Nephron (organoid): ENCODE results near the gene LPCAT4.
A peak's percentile ranks its signal among the peaks of the same experiment; 100 is the strongest.

ENCODE experiments used
- H3K27ac Mint-ChIP-seq, 3 experiments: 2 replicates each; pipeline ENCODE4 v1.8.0; 2020; ENCODE audit warnings: mixed read lengths in 3 of 3, mild to moderate bottlenecking in 2 of 3, moderate library complexity in 1 of 3
- H3K27me3 Mint-ChIP-seq: 2 replicates; pipeline ENCODE4 v1.8.0; 2021; ENCODE audit warnings: low read depth, mild to moderate bottlenecking, moderate library complexity, mixed read lengths
- H3K36me3 Mint-ChIP-seq: 2 replicates; pipeline ENCODE4 v1.8.0; 2020; ENCODE audit warnings: low read depth, mixed read lengths
- H3K4me1 Mint-ChIP-seq: 2 replicates; pipeline ENCODE4 v1.8.0; 2020; ENCODE audit warnings: mixed read lengths
- H3K4me3 Mint-ChIP-seq, 3 experiments: 2 replicates each; pipeline ENCODE4 v1.8.0; 2020; ENCODE audit warnings: mild to moderate bottlenecking in 3 of 3, mixed read lengths in 3 of 3, moderate library complexity in 2 of 3
- H3K9me3 Mint-ChIP-seq: 2 replicates; pipeline ENCODE4 v1.8.0; 2020; ENCODE audit warnings: mixed read lengths
- TF ChIP-seq, protein P1 (sequence below), 3 experiments: fragments of 200-600 bp; sonication (generic); IDR thresholded peaks; one replicate each; pipeline ENCODE4 v1.5.0; 2021; ENCODE audit warnings: antibody characterized with exemption in 3 of 3; ENCODE audit not compliant: unreplicated experiment in 3 of 3

LPCAT4 gene

DNA sequence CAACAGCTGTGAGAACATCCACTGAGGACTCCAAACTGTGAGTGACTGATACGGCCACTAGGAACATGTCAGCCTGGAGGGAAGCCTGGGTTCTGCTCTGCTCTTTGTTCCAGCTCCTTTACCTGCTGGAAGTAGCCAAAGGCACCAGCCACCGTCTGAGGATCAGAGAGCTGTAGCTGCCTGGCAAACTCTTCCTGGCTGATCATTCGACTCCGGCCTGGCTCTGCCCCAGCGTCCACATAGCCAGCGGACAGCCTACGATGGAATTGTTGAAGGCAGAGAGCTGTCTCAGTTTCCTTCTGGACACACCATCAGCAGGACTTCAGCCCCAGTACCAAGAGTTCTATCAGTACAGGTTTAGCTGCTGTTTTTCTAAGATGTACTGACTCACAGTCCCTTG, 5.7 kb downstream of the LPCAT4 start:
- peaks cover 47% of the 10 kb centered on the region for H3K36me3 Mint-ChIP-seq
- no peak overlapping the region for H3K4me3 Mint-ChIP-seq
- TF ChIP-seq, protein P1, sequence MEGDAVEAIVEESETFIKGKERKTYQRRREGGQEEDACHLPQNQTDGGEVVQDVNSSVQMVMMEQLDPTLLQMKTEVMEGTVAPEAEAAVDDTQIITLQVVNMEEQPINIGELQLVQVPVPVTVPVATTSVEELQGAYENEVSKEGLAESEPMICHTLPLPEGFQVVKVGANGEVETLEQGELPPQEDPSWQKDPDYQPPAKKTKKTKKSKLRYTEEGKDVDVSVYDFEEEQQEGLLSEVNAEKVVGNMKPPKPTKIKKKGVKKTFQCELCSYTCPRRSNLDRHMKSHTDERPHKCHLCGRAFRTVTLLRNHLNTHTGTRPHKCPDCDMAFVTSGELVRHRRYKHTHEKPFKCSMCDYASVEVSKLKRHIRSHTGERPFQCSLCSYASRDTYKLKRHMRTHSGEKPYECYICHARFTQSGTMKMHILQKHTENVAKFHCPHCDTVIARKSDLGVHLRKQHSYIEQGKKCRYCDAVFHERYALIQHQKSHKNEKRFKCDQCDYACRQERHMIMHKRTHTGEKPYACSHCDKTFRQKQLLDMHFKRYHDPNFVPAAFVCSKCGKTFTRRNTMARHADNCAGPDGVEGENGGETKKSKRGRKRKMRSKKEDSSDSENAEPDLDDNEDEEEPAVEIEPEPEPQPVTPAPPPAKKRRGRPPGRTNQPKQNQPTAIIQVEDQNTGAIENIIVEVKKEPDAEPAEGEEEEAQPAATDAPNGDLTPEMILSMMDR (IDR thresholded peaks at IDR 0.05; ENCODE audit: unreplicated experiment in 3 of 3): no peak
- H3K4me1 Mint-ChIP-seq: peaks cover 9% of the 10 kb centered on the region
- H3K27ac Mint-ChIP-seq: no peak overlapping the region
- no peaks in the 10 kb centered on the region for H3K9me3 Mint-ChIP-seq
- no peaks in the 10 kb centered on the region for H3K27me3 Mint-ChIP-seq

DNA sequence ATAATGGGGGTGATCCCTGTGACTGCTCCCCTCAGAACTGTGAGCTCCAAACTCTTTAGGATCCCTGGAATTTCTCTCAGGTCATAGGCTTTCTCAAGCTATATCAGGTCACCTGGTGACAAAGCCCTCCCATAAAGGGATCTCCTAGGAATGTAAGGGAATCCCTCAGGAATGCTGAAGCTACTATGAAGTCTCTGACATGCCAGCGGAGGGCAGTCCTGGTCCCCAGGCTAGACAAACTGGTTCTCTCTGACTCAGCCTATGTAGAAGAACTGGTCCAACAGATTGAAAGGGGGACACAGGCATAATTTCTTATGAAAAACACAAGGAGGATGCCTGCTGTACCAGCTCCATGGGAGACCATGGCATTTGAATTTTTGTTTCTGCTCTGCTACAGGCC, 6.7 kb downstream of the LPCAT4 start:
- TF ChIP-seq, protein P1 (IDR thresholded peaks at IDR 0.05; ENCODE audit: unreplicated experiment in 3 of 3): no peak
- H3K27ac Mint-ChIP-seq: no peak overlapping the region
- H3K4me1 Mint-ChIP-seq: peaks cover under 1% of the 10 kb centered on the region
- H3K27me3 Mint-ChIP-seq: no peaks in the 10 kb centered on the region
- no peaks in the 10 kb centered on the region for H3K9me3 Mint-ChIP-seq
- H3K4me3 Mint-ChIP-seq: no peak overlapping the region
- peaks cover 51% of the 10 kb centered on the region for H3K36me3 Mint-ChIP-seq

DNA sequence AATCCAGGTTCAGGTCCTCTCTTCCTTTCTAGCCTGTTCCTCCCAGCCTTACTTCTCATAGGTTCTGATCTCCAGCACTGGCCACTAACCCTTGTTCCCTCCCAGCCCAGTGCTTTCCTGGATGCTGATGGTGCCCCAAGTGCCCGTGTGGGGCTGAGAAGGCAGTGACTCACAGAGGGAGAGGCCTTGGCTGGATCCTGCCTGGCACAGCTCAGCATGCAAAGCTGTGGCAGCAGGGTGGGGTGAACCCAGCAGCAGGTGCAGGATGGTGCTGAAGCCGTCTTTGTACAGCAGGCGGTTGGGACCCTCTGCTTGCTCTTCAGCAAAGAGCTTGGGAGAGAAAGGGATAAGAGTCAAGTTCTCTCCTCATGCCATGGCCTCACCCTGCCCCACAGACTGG, 7.6 kb downstream of the LPCAT4 start:
- Mint-ChIP-seq H3K4me1 (no peaks in the 10 kb centered on the region), H3K4me3 (no peak overlapping the region), H3K27ac (no peak overlapping the region), H3K36me3 (peaks cover 56% of the 10 kb centered on the region), H3K27me3 (no peaks in the 10 kb centered on the region), H3K9me3 (no peaks in the 10 kb centered on the region)
- TF ChIP-seq, protein P1 (IDR thresholded peaks at IDR 0.05; ENCODE audit: unreplicated experiment in 3 of 3): no peak

DNA sequence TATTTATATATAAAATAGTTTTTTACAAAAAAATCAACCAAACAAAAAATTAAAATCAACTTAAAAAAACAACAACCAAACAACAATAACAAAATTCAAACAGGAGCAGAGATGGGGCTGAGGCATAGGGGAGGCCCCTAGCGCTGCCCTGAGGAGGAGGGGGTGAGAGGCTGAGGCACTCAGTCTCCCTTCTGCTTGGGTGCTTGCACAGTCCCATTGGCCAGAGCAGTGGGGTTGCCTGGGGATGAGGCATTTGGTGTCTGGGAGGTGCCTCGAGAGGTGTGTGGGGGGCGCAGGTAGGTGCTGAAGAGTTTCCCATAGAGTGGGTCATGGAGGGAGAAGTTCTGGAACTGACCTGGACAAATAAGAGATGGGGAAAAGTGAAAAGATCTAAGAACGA, 8.0 kb downstream of the LPCAT4 start:
- Mint-ChIP-seq H3K36me3 (peaks cover 56% of the 10 kb centered on the region), H3K4me3 (no peak overlapping the region), H3K27me3 (no peaks in the 10 kb centered on the region), H3K9me3 (no peaks in the 10 kb centered on the region), H3K27ac (no peak overlapping the region), H3K4me1 (no peaks in the 10 kb centered on the region)
- TF ChIP-seq, protein P1 (IDR thresholded peaks at IDR 0.05; ENCODE audit: unreplicated experiment in 3 of 3): no peak

DNA sequence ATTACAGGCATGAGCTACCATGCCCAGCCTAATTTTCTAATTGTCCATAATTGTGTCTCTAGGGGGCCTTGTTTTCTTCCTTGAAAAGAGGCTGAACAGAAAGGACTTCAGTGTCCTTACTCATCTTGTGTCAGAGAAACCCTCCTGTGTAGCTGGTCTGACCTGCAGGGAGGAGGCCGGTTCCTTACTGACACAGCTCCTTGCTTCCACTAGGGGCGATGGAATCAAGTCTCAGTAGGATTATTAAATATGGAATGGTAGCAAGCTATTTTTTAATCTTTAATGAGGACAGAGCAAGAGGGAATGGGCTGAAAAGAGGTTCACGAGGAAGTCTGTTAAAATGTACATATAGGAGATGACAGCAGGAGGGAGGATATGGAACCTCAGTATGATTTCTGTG, 8.6 kb downstream of the LPCAT4 start:
- Mint-ChIP-seq H3K9me3 (no peaks in the 10 kb centered on the region), H3K4me3 (no peak overlapping the region), H3K27ac (no peak overlapping the region), H3K27me3 (no peaks in the 10 kb centered on the region), H3K4me1 (no peaks in the 10 kb centered on the region), H3K36me3 (peaks cover 56% of the 10 kb centered on the region)
- TF ChIP-seq, protein P1 (IDR thresholded peaks at IDR 0.05; ENCODE audit: unreplicated experiment in 3 of 3): peak in 1 of 3 experiments; percentile 17

DNA sequence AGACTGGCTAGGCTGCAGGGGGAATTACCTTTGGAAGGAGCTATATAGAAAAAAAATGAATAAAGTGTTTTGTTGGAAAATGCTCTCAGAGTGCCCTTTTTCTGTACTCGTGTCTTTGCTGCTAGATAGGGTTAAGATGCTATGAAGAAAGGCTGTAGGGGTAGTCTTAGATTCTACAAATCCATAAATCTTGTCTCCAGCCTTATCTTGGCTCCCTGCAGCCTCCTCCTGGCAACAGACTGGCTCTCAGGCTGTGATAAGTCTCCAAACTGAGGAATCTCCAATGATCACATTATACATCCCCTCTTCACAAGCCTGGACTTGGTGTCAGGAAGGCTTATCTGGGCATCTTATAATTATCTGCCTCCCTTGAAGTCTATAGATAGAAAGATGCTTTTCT, 9.3 kb downstream of the LPCAT4 start:
- no peak overlapping the region for H3K27ac Mint-ChIP-seq
- no peaks in the 10 kb centered on the region for H3K9me3 Mint-ChIP-seq
- H3K4me1 Mint-ChIP-seq: no peaks in the 10 kb centered on the region
- TF ChIP-seq, protein P1 (IDR thresholded peaks at IDR 0.05; ENCODE audit: unreplicated experiment in 3 of 3): no peak
- H3K27me3 Mint-ChIP-seq: no peaks in the 10 kb centered on the region
- H3K36me3 Mint-ChIP-seq: peaks cover 51% of the 10 kb centered on the region
- H3K4me3 Mint-ChIP-seq: no peak overlapping the region
